HG03280 (cell line): ENCODE data around the gene ME3.
A peak's percentile ranks its signal among the peaks of the same experiment; 100 is the strongest.
"Not testable (repeated sequence)": the region's sequence is repeated elsewhere in the genome, so short reads cannot be mapped to it uniquely, and the experiment has no call there.

Source experiments
- ATAC-seq: cut with Tn5 transposase; IDR thresholded peaks from one replicate; pipeline ENCODE4 v1.9.1; 2021; ENCODE audit warnings: mild to moderate bottlenecking, moderate library complexity; ENCODE audit not compliant: unreplicated experiment

Gene ME3

GRCh38 chr11:86442420-86442819, 230.0 kb downstream of the ME3 start:
- no peak for ATAC-seq

GRCh38 chr11:86440843-86441242, 231.6 kb downstream of the ME3 start:
- ATAC-seq = no peak

- no peak for ATAC-seq
These were observed 232.1 kb downstream of the ME3 start for GRCh38 chr11:86440305-86440716.

GRCh38 chr11:86438685-86439084, 233.7 kb downstream of the ME3 start:
- ATAC-seq = no peak

DNA sequence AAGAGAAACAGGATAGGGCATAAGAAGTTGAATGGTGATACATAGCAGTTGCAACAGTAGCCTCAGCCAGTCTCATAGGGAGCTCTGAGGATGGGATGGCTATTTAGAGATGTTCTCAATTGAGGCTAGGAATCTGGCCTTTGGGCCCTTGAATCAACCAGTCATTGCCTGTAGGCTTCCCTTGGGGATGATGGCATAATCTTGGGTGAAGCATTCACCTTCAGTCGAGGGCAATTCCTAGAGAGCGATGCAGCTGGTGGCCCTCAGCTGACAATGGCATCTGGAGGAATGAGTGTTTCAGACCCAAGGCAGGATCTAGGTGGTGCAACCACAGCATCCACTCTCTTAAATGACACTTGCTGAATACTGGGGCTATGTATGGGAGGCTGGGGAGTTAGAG, 236.7 kb downstream of the ME3 start:
- ATAC-seq = no peak

DNA sequence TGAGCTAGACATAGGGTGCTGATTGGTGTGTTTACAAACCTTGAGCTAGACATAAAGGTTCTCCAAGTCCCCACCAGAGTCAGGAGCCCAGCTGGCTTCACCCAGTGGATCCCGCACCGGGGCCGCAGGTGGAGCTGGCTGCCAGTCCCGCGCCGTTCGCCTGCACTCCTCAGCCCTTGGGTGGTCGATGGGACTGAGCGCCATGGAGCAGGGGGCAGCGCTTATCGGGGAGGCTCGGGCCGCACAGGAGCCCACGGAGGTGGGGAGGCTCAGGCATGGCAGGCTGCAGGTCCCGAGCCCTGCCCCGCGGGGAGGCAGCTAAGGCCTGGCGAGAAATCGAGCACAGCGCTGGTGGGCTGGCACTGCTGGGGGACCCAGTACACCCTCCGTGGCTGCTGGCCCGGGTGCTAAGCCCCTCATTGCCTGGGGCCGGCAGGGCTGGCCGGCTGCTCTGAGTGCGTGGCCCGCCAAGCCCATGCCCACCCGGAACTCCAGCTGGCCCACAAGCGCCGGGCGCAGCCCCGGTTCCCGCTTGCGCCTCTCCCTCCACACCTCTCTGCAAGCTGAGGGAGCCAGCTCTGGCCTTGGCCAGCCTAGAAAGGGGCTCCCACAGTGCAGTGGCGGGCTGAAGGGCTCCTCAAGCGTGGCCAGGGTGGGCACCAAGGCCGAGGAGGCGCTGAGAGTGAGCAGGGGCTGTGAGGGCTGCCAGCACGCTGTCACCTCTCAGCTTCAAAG, 238.9 kb downstream of the ME3 start:
- ATAC-seq = not testable (repeated sequence)

GRCh38 chr11:86431258-86431657, 241.2 kb downstream of the ME3 start:
- ATAC-seq = no peak

DNA sequence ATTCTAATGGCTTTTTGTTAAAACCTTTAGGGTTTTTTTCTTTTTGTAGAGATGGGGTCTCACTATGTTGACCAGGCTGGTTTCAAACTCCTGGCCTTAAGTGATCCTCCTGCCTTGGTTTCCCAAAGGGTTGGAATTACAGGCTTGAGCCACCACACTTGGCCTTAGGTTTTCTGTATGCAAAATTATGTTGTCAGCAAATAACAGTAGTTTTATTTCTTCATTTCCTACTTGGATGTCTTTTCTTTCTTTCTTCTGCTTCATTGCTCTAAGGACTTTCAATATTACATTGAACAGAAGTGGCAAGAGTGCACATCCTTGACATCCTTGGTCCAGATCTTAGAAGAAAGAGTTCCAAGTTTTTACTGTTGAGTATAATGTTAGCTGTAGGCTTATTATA, 245.0 kb downstream of the ME3 start:
- ATAC-seq = no peak

- ATAC-seq = not testable (repeated sequence)
These were observed 248.9 kb downstream of the ME3 start for GRCh38 chr11:86423488-86423887.

DNA sequence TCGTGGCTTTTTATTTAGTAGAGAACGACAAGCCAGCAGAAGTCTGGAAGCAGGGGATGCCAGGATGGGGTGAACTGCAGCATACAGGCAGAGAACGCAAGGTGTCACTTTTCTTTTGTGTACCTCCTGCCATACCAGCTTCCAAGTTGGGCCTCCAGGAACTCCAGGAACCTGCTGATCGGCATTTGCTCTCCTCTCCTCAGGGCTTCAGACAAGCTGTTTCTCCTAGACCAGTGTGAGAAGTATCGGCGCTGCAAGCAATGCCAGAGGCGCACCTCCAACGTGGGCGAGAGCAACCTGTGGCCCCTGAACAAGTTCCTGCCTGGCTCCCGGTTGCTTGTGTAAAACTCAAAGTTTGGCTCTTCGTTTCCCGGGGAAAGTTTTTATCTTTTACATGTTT, 250.0 kb downstream of the ME3 start:
- ATAC-seq = no peak

- ATAC-seq = no peak
These were observed 250.5 kb downstream of the ME3 start for GRCh38 chr11:86421946-86422345.

- ATAC-seq = peak; percentile 60
These were observed 253.5 kb downstream of the ME3 start for GRCh38 chr11:86418917-86419316.

GRCh38 chr11:86418513-86418912, 253.9 kb downstream of the ME3 start:
- no peak for ATAC-seq

- ATAC-seq = no peak
These were observed 254.3 kb downstream of the ME3 start for GRCh38 chr11:86418106-86418505.

- ATAC-seq = not testable (repeated sequence)
These were observed 255.5 kb downstream of the ME3 start for GRCh38 chr11:86416951-86417350.

GRCh38 chr11:86416494-86416893, 255.9 kb downstream of the ME3 start:
- no peak for ATAC-seq

DNA sequence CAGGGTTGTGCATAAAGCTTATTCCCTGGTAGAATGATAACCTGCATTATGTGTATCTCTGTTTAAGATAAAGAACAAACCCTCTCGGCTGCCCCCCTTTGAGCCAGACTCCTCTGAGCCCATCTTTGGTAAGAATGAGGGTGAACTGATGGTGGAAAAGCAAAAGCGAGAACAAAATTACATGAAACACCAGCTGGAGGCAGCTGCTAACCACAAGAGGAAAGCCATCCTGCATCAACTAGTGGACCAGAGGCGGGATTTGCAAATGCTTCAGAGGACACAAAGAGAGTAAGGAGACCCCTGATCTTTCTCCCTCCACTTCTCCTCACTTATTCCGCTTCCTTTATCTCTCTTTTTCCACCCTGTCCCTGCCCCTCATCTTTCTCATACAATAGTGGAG, 257.4 kb downstream of the ME3 start:
- ATAC-seq = no peak

- ATAC-seq = no peak
These were observed 258.4 kb downstream of the ME3 start for GRCh38 chr11:86414032-86414431.

DNA sequence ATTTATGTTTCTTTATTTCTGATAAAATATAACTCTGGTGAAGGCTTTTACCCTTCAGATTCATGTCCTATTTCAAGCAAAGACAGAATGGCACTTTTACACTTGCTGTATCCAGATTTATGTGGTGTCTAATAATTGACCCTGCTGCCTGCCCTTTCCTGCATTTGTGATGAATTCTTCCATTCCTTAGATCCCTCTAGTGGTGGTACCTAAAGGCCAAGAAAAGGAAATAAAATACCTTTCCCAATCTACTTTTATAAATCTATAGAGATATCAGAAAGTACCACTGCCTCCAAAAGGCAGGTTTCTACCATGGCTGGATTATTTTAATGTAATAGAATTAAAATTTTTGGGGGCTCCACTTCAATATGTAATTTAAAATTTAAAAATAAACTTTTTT, 263.6 kb downstream of the ME3 start:
- no peak for ATAC-seq

GRCh38 chr11:86403458-86403857, 269.0 kb downstream of the ME3 start:
- ATAC-seq = no peak

DNA sequence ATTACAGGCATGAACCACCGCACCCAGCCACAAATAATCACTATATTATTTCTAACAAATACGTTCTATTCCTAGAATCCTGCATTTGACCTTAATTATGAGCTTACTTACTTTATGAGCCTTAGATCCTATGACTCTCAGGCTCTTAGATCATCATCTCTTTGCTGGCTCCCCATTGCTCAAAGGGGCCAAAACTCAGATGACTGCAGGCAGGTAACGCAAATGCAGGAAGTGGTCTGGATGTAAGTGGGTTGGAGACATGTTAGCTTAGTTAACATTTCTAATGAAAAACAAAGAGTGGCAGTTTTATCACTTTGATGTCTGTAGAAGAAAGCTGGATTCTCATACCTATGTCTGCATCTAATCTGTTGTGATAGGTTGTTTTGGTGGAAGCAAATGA, 274.3 kb downstream of the ME3 start:
- ATAC-seq = no peak

- no peak for ATAC-seq
These were observed 275.1 kb downstream of the ME3 start for GRCh38 chr11:86397351-86397750.

DNA sequence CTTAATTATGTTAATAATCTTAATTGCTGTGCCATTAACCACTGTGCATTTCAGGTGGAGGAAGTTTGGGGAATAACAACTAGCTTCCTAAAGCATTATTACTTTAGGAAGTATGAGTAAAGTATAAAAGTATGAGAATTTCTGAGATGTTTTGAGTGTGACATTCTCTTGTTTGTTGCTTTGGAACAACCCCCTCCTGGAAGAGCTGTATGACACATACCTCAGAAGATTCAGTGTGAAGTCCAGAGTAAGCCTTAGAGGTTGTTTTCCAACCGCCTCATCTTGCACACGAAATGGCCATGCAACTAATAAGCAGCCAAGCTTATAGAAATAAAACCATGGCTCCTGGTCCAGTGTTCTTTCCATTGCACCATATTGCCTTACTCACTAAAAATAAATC, 276.0 kb downstream of the ME3 start:
- ATAC-seq = no peak
